ENCODE measurements around the gene KIF11. TPM values are rescaled to one million over a fixed set of nuclear protein-coding genes. Genes with fewer than 3 reads are reported as not detected.
A peak's percentile ranks its signal among the peaks of the same experiment; 100 is the strongest.

The KIF11 gene
- total and polyA plus RNA-seq, 2 of the 13 experiments (the other 11 are each of a cell fraction or from before 2014, with no cell fraction given) = 8.7 to 38.4 TPM

GRCh38 chr10:92688927-92689662 is 96.2 kb downstream of the KIF11 start (continued):
- TF ChIP-seq ZBED4 (CRISPR knock-in tag; IDR thresholded peaks at IDR 0.05; ENCODE audit: borderline replicate concordance) = no peak
- TF ChIP-seq ATF4 (CRISPR knock-in tag; IDR thresholded peaks at IDR 0.05) = 0 out of 4 replicates have a peak, but pooled peaks of 1 of the 2 experiments have one; percentile 37
- peak; percentile 79 for TF ChIP-seq ZFY (CRISPR knock-in tag; IDR thresholded peaks at IDR 0.05)
- TF ChIP-seq ZNF557 (CRISPR knock-in tag; IDR thresholded peaks at IDR 0.05) = no peak
- TF ChIP-seq SMC3 (IDR thresholded peaks at IDR 0.05; ENCODE audit: low read length) = no peak
- TF ChIP-seq ZXDC (CRISPR knock-in tag; IDR thresholded peaks at IDR 0.05) = no peak
- TF ChIP-seq IRX3 (CRISPR knock-in tag; IDR thresholded peaks at IDR 0.05; ENCODE audit: borderline replicate concordance, low read depth) = no peak; the same call in none of the 2 replicates
- TF ChIP-seq ZMYM2 (CRISPR knock-in tag; IDR thresholded peaks at IDR 0.05) = peak; percentile 64; the same call in 1 of the 2 replicates
- TF ChIP-seq ZNF3 (CRISPR knock-in tag; IDR thresholded peaks at IDR 0.05) = no peak
- TF ChIP-seq POLR2AphosphoS2 (IDR thresholded peaks at IDR 0.05; ENCODE audit: low read depth, low read length) = no peak
- no peak for TF ChIP-seq ZBTB4 (CRISPR knock-in tag; IDR thresholded peaks at IDR 0.05; ENCODE audit: borderline replicate concordance)
- no peak for TF ChIP-seq RNF2 (conservative IDR thresholded peaks at IDR 0.05; ENCODE audit: low read depth)
- no peak for TF ChIP-seq ELK4 (CRISPR knock-in tag; IDR thresholded peaks at IDR 0.05; ENCODE audit: borderline replicate concordance)

All from HepG2 (cell line).